OCI-LY1 (cell line): ENCODE results near the gene EPAS1.

Source experiments
- EZH2 ChIP-seq: fragments of 200-600 bp; sonication (generic), shearing (Covaris generic); IDR thresholded peaks from 2 replicates; pipeline ENCODE4 v1.8.0; 2017; ENCODE audit warnings: borderline replicate concordance, mixed run types, mild to moderate bottlenecking, antibody characterized with exemption, low read length, moderate library complexity, mixed read lengths
- TF ChIP-seq, protein P1 (sequence below): fragments of 200-600 bp; sonication (generic), shearing (Covaris generic); IDR thresholded peaks from 2 replicates; pipeline ENCODE4 v1.5.1; 2017; ENCODE audit warnings: mild to moderate bottlenecking, antibody characterized with exemption, low read length, moderate library complexity, mixed read lengths

- no peak for TF ChIP-seq EZH2
- TF ChIP-seq, protein P1, sequence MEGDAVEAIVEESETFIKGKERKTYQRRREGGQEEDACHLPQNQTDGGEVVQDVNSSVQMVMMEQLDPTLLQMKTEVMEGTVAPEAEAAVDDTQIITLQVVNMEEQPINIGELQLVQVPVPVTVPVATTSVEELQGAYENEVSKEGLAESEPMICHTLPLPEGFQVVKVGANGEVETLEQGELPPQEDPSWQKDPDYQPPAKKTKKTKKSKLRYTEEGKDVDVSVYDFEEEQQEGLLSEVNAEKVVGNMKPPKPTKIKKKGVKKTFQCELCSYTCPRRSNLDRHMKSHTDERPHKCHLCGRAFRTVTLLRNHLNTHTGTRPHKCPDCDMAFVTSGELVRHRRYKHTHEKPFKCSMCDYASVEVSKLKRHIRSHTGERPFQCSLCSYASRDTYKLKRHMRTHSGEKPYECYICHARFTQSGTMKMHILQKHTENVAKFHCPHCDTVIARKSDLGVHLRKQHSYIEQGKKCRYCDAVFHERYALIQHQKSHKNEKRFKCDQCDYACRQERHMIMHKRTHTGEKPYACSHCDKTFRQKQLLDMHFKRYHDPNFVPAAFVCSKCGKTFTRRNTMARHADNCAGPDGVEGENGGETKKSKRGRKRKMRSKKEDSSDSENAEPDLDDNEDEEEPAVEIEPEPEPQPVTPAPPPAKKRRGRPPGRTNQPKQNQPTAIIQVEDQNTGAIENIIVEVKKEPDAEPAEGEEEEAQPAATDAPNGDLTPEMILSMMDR: no peak
These were observed 22.9 kb downstream of the EPAS1 start for GRCh38 chr2:46320141-46320567.
